ENCODE measurements around the gene SPAG6. TPM values are rescaled to one million over a fixed set of nuclear protein-coding genes. Genes with fewer than 3 reads are reported as not detected.

The SPAG6 gene
- total RNA-seq, 2 experiments from 2014 or later, result not detected

DNA sequence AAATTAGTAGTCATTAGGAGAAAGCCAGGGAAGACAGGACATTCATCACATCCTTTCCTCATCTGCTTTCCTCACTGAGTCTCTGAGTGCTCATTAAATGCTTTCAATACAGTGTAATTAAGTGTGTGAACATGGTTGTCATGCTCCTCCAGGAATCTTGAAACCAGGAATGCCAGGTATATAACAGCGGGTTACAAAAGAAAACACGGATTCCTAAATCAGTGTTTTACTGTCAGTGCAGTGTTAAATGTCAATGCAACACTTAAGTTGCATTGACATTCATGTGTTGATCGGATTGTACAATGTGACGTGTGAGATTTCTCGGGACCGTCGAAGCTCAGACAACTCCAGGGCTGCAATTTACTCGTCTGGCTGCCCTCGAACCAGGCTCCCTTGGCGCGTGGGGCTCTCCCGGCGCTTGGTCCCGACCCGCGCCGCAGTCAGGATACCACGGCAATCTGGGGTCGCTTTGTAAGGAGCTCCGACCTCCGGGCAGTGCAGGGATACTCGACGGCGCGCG lies 455 bp upstream of the SPAG6 start:
- Mint-ChIP-seq H3K27me3 (peaks cover 80% of the 10 kb centered on the region), H3K36me3 (ENCODE audit: low read depth) (peaks cover 5% of the 10 kb centered on the region), H3K4me3 (peak overlapping the region; percentile 32), H3K27ac (no peak overlapping the region), H3K9me3 (peaks cover 11% of the 10 kb centered on the region), H3K4me1 (ENCODE audit: low read depth) (peaks cover 21% of the 10 kb centered on the region)
- ATAC-seq (ENCODE audit: poor library complexity) (no peak), DNase-seq (peak in 1 of 14 experiments; percentile 23)
- Histone ChIP-seq H3K27me3 (ENCODE audit: control insufficient read depth in 1 of 2, insufficient read depth in 2 of 2, low read length in 2 of 2) (peaks cover 38 to 76% of the 10 kb centered on the region in 2 experiments), H3K27ac (ENCODE audit: low read depth in 1 of 2, low read length in 2 of 2) (no peak overlapping the region), H3K9me3 (ENCODE audit: control insufficient read depth in 1 of 2, insufficient read depth in 1 of 2, low read length in 2 of 2) (peaks cover 18 to 26% of the 10 kb centered on the region in 2 experiments), H3K4me3 (ENCODE audit: low read length) (no peak overlapping the region), H3K36me3 (ENCODE audit: insufficient read depth, low read length) (no peaks in the 10 kb centered on the region), H3K4me1 (ENCODE audit: insufficient read depth, low read length) (peaks cover 25% of the 10 kb centered on the region)
- ChIA-PET CTCF (interaction anchor here (0.9 to 1.3 kb wide), 3 partner anchors 13 to 849 kb away, joined by 3 to 4 read pairs (median 3); no protein-coding TSS in a partner anchor), POLR2A (interaction anchor here (1.1 to 3.8 kb wide), 5 partner anchors 20 to 819 kb away, joined by 4 to 26 read pairs (median 5); partner anchors contain the start of genes COMMD3 and SKIDA1)
- intact Hi-C loops (cut with DNase I, micrococcal nuclease), result loop anchor here (5.0 kb wide), 4 partner anchors 92 to 828 kb away; no protein-coding TSS in a partner anchor
- TF ChIP-seq, protein P1, sequence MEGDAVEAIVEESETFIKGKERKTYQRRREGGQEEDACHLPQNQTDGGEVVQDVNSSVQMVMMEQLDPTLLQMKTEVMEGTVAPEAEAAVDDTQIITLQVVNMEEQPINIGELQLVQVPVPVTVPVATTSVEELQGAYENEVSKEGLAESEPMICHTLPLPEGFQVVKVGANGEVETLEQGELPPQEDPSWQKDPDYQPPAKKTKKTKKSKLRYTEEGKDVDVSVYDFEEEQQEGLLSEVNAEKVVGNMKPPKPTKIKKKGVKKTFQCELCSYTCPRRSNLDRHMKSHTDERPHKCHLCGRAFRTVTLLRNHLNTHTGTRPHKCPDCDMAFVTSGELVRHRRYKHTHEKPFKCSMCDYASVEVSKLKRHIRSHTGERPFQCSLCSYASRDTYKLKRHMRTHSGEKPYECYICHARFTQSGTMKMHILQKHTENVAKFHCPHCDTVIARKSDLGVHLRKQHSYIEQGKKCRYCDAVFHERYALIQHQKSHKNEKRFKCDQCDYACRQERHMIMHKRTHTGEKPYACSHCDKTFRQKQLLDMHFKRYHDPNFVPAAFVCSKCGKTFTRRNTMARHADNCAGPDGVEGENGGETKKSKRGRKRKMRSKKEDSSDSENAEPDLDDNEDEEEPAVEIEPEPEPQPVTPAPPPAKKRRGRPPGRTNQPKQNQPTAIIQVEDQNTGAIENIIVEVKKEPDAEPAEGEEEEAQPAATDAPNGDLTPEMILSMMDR (IDR thresholded peaks at IDR 0.05), result no peak

DNA sequence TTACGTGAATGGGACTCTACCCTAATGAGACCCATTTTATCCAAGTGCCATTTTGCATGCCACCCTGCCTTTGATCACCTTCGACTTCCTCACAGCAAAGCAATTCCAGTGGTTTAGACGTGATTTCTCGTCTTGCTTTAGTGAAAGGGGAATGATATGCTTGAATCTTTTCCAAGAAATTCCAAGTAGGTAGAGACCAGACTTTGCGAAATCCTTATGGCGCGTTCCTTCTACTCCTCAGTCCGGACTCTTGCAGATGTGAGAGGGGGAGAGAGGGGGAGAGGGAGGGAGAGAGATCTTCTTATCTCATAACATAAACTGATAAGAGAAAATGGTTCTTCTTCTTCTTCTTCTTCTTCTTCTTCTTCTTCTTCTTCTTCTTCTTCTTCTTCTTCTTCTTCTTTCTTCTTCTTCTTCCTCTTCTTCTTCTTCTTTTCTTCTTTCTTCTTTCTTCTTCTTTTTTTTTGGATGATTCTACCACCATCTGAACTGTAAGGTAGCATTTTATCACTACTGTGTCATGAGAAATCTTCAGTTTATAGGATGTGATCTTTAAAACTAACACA lies 883 bp downstream of the SPAG6 start:
- peaks cover 15% of the 10 kb centered on the region for H3K4me1 ChIP-seq (ENCODE audit: insufficient read depth, low read length)
- ATAC-seq (ENCODE audit: poor library complexity), result no peak
- peaks cover 17 to 26% of the 10 kb centered on the region in 2 experiments for H3K9me3 ChIP-seq (ENCODE audit: control insufficient read depth in 1 of 2, insufficient read depth in 1 of 2, low read length in 2 of 2)
- ChIA-PET POLR2A (interaction anchor here (0.6 to 1.9 kb wide), 2 partner anchors 30 to 33 kb away, joined by 3 to 9 read pairs; partner anchors contain the start of gene COMMD3), CTCF (interaction anchor here (1.3 kb wide), 1 partner anchor 850 kb away, joined by 4 read pairs; no protein-coding TSS in a partner anchor)
- TF ChIP-seq, protein P1 (IDR thresholded peaks at IDR 0.05), result no peak
- no peaks in the 10 kb centered on the region for H3K36me3 Mint-ChIP-seq (ENCODE audit: low read depth)
- intact Hi-C loops (cut with DNase I, micrococcal nuclease), result loop anchor here in 1 of 2 experiments (5.0 kb wide), 1 partner anchor 91 kb away; no protein-coding TSS in a partner anchor
- H3K36me3 ChIP-seq (ENCODE audit: insufficient read depth, low read length), result no peaks in the 10 kb centered on the region
- H3K4me3 Mint-ChIP-seq, result peak overlapping the region; percentile 18
- H3K4me3 ChIP-seq (ENCODE audit: low read length), result no peak overlapping the region
- H3K9me3 Mint-ChIP-seq, result peaks cover 8% of the 10 kb centered on the region
- H3K27ac Mint-ChIP-seq, result peak overlapping the region; percentile 11
- H3K4me1 Mint-ChIP-seq (ENCODE audit: low read depth), result peaks cover 16% of the 10 kb centered on the region
- no peak for DNase-seq
- peaks cover 35 to 65% of the 10 kb centered on the region in 2 experiments for H3K27me3 ChIP-seq (ENCODE audit: control insufficient read depth in 1 of 2, insufficient read depth in 2 of 2, low read length in 2 of 2)
- H3K27me3 Mint-ChIP-seq, result peaks cover 72% of the 10 kb centered on the region
- H3K27ac ChIP-seq (ENCODE audit: low read depth in 1 of 2, low read length in 2 of 2), result no peak overlapping the region

DNA sequence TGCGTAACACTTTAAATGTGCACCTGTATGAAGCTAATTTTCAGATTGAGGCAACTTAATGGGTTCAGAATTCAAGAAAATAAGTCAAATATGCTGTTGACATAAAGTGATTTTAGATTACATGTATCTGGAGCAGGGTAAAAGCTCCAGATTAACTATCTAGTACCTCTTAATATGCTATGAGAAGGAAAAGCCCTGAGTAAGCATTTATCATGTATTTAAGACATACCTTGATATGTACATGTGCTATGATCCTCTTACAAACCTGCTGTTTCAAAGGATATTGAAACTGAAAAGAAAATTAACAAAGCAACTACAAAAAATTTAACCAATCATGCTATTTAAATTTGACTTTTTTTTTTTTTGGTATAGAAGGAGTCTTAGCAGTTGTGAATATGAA lies 4.5 kb downstream of the SPAG6 start:
- Mint-ChIP-seq H3K4me3 (no peak overlapping the region), H3K9me3 (peaks cover under 1% of the 10 kb centered on the region), H3K27ac (no peak overlapping the region), H3K27me3 (peaks cover 42% of the 10 kb centered on the region), H3K36me3 (ENCODE audit: low read depth) (no peaks in the 10 kb centered on the region), H3K4me1 (ENCODE audit: low read depth) (peaks cover 2% of the 10 kb centered on the region)
- no peak for ATAC-seq (ENCODE audit: poor library complexity)
- Histone ChIP-seq H3K27ac (ENCODE audit: low read depth in 1 of 2, low read length in 2 of 2) (no peak overlapping the region), H3K9me3 (ENCODE audit: control insufficient read depth in 1 of 2, insufficient read depth in 1 of 2, low read length in 2 of 2) (peaks cover 3 to 14% of the 10 kb centered on the region in 2 experiments), H3K27me3 (ENCODE audit: control insufficient read depth in 1 of 2, insufficient read depth in 2 of 2, low read length in 2 of 2) (peaks cover 14 to 29% of the 10 kb centered on the region in 2 experiments), H3K4me1 (ENCODE audit: insufficient read depth, low read length) (peaks cover 11% of the 10 kb centered on the region), H3K4me3 (ENCODE audit: low read length) (no peak overlapping the region), H3K36me3 (ENCODE audit: insufficient read depth, low read length) (no peaks in the 10 kb centered on the region)
- ChIA-PET POLR2A (interaction anchor here (1.2 to 1.8 kb wide), 2 partner anchors 10 to 87 kb away, joined by 6 to 8 read pairs; no protein-coding TSS in a partner anchor), CTCF (interaction anchor here (0.7 to 1.4 kb wide), 3 partner anchors 10 to 854 kb away, joined by 3 to 4 read pairs (median 3); no protein-coding TSS in a partner anchor)
- intact Hi-C loops (cut with DNase I, micrococcal nuclease), result loop anchor here in 1 of 2 experiments (5.0 kb wide), 1 partner anchor 88 kb away; no protein-coding TSS in a partner anchor
- TF ChIP-seq, protein P1 (IDR thresholded peaks at IDR 0.05), result no peak
- no peak for DNase-seq

Data from CD4-positive, alpha-beta T cell (primary cell).